HG02798 (cell line): ENCODE data around the gene IMPDH1.
A peak's percentile ranks its signal among the peaks of the same experiment; 100 is the strongest.

Source experiments
- ATAC-seq: cut with Tn5 transposase; IDR thresholded peaks from one replicate; pipeline ENCODE4 v1.9.1; 2021; ENCODE audit warnings: mild to moderate bottlenecking; ENCODE audit not compliant: unreplicated experiment, poor library complexity

Gene IMPDH1

GRCh38 chr7:128363261-128363721 is 46.5 kb downstream of the IMPDH1 start:
- no peak for ATAC-seq

DNA sequence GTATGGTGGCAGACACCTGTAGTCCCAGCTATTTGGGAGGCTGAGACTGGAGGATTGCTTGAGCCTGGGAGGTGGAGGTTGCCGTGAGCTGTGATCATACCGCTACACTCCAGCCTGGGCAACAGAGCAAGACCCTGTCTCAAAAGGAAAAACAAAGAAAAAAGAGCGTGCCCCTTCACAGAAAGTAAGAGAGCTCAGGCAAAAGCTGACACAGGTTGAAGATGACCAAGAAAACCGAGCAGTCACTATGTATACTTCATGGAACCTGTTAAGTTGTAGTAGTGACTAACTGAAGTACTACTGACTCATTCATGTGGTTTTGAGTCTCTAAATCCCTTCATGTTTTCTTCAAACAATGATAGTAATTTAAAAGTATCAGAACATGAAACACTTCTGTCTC is 47.1 kb downstream of the IMPDH1 start:
- no peak for ATAC-seq

DNA sequence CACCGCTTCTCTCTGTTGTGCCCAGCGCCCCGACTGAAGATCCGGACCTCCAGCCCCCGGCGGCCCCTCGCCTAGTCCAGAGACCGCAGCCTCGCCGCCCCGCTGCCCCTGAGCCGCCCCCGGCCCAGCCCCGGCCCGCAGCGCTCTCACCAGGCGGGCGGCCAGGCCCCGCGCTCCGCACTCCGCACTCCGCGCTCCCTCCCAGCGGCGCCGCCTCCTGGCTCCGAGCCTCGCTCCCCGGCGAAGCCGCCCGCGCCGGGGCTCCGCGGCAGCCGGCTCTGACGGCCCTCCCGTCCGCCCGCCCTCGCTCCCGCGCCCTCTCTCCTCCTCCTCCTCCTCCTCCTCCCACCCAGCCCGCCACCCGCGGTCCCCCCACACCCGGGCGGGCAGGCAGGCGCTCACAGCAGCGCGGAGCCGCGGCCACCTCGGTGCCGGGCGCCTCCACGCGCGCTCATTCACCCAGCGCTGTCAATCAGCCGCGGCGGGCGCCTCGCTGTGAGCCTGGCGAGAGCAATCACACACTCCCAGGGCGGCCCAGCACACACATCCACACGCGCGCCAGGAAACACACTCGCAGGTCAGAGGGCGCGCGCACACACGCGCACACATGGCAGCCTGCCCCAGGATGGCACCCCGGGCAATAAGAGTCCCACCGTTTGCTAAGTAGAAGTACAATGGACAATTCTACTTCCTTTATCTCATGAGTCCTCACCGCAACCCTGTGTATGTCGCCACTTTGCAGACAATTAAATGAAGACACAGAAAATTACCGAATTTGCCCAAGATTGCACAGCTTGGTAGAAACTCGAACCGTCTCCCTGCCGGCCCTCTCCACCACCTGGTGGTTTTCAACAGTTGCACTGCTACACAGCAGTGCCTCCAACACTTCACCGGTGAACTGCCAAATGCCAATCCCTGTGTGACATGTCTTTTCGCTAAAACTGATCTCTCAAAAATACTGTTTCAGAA is 48.1 kb downstream of the IMPDH1 start, which contains the start of gene PRRT4:
TSS of gene PRRT4 (minus strand) at position 280 of the 969 bp plus-strand sequence.
- no peak for ATAC-seq

- no peak for ATAC-seq
Measured at GRCh38 chr7:128360359-128360678, 49.5 kb downstream of the IMPDH1 start.

DNA sequence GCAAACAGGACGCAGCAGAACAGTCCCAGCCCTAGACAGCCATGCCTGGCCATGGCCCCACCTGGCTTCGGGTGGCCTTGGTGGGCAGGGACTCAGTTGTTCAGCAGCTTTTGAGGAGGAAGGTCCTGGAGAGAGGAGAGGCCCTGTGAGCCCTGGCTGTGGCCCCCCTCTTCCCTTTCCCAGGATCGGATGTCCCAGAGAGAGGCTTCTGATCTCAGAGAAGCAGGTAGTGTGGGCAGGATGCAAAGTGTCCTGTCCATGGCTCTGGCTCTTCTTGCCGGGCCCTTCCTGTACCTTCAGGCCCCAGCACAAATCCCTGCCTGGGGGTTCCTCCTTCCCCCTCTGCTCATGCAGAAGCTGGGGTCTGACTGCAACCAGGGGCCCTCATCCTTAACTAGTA is 49.8 kb downstream of the IMPDH1 start:
- ATAC-seq, result no peak

- ATAC-seq, result no peak
Measured at GRCh38 chr7:128359336-128359735, 50.4 kb downstream of the IMPDH1 start.

- no peak for ATAC-seq
Measured at GRCh38 chr7:128358233-128358632, 51.5 kb downstream of the IMPDH1 start.

DNA sequence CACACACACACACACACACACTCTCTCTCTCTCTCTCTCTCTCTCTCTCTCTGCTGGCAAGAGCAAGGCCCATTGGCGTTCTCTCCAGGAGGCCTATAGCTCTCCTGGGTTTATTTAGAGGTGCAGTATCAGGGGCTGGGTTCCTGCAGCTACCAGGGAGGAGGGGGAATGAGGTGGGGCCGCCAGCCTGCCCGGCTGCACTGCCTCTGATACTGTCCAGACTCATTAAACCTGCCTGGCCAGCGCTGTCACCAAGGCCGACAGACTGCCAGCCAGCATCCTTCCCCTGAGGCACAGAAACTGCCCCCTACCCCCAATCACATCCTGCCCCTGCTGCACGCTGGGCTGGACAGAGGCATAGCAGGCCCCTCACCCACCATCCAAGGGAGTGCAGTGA is 52.6 kb downstream of the IMPDH1 start:
- ATAC-seq, result no peak

DNA sequence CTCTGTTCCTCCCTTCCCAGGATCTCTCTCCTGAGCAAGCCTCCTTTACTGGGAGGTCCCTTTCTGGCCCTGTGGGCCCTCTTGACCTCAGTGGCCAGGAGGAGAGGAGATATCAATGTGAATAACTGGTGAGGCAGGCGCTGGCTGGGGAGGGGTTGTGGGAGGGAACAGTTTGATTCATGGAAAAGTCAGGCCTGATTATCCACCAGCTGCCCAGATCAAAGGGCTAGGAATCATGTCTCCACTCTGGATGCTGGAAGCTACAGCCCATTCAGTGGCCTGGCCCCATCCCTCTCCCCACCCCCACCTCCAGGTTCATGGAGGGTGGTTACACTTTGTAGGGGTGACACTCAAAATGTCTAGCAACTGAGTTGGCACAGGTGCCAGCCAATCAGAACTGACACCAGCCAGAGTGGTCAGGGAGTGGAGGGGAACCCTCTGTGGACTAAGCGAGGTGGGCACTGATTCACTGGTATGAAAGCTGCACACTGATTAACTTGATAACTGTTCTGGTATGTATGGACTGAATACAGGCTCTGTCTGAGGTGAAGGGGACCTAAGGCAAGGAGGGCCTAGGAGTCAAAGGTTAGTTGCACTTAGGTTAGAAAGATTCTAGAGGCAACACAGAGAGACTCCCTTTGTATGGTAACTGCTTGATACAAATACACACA is 53.1 kb downstream of the IMPDH1 start:
- ATAC-seq, result no peak

- no peak for ATAC-seq
Measured at GRCh38 chr7:128353610-128354009, 56.2 kb downstream of the IMPDH1 start.

GRCh38 chr7:128353189-128353588 is 56.6 kb downstream of the IMPDH1 start:
- ATAC-seq, result no peak

DNA sequence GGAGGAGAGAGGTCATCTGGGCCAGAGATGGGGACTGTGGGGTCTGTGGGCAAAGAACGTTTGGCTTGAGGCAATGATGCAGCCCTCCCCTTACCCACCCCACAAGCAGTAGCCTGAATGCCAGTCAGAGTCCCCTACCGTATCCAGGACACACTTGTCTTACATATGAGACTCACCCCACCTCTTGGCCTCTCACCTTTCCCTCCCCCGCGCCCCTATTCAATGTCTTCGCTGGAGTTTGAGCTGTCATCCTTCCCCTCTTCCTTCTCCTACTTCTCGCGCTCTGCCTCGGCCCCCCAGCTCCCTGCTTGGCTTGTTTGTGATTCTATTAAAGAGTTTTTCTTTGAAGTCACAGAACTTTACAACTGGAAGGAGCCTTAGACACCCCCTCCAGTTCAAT is 57.1 kb downstream of the IMPDH1 start:
- ATAC-seq, result no peak

DNA sequence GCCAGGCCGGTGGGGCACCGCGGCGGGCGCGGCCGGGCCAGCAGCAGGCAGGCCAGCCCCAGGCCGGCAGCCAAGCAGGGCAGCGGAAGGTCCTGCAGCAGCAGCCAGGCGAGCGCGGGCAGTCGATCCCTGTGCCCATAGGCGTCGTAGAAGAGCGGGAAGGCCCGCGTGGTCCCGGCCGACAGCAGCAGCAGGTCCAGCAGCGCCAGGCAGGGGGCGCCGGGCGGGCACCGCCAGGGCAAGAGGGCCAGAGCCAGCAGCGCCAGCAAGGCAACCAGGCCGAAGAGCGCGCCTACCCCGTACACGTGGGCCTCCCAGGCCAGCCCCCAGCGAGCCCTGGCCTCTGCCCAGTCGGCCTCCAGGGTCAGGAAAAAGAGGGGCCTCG is 57.6 kb downstream of the IMPDH1 start:
- no peak for ATAC-seq

DNA sequence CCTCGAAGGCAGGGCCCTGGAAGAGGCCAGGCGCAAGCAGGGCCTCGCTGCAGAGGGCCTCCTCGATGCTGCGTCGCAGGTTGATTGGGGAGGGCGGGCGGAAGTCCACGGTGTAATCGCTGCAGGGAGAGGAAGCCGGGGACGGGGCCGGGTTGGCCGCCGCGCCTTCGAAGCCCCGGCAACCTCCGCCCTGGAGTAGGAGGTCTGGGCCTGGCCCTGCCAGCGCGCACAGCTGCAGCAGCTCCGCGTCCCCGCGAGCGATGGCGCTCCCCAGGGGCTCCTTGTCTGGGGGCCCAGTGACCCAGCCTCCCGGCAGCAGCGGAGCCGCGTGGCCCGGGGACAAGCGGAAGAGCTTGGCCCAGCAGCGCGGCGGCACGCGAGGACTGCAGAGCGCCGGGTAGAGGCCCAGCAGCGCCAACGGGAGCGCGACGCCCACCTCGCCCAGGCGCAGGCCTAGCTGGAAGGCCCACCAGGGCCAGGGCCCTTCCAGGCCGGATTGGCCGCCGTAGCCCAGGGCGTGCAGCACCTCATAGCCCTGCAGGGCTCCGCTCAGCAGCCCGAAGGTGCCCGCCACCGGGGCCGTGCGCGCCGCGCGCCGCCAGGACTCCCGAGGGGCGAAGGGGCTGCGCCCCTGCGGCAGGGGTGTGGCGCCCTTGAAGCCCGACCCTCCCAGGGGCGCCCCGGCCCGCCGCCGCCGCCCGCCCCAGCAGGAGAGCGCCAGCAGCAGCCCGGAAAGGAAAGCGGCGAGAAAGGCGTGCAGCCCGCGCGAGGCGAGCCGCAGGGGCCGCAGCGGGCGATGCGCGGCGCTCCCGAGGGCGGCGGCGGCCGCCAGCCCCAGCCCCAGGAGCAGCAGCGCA is 58.3 kb downstream of the IMPDH1 start:
- no peak for ATAC-seq

DNA sequence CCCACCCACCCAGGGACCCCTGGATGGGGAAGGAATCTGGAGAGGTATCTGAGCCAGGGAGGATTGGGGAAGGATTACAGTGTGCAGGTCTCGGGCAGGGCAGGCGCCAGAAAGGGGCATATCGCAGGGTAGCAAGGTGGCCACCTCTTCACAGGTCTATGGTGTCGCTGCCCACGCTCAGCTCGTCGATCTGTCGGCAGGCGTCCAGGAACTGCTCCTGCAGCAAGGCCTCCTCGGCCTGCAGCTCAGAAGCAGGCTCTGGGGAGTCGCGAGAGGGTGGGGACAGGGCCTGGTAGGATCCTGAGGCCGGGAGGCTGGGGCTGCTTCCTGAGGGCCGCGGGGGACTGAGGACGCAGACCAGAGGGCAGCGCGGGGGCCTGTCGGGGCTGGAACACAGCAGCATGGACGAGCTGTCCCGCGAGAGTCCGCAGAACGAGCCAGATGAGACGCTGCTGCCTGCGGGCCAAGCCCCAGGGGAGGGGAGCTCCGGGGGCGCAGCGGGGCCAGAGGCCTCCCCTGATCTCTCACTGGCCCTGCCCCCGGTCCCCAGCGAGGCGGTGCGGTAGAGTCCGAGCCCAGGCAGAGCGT is 59.0 kb downstream of the IMPDH1 start:
- ATAC-seq, result no peak

- no peak for ATAC-seq
Measured at GRCh38 chr7:128349466-128349825, 60.3 kb downstream of the IMPDH1 start.

GRCh38 chr7:128347647-128348097 is 62.1 kb downstream of the IMPDH1 start:
- ATAC-seq, result no peak

- no peak for ATAC-seq
Measured at GRCh38 chr7:128344431-128344774, 65.4 kb downstream of the IMPDH1 start.

GRCh38 chr7:128343554-128344430 is 66.0 kb downstream of the IMPDH1 start, which contains the start of gene RBM28:
Gene RBM28 (minus strand): TSS chr7:128343908. CDS start chr7:128343793, 115 bp downstream.
- peak; percentile 97 for ATAC-seq
